DND-41 (cell line): Measurements from ENCODE around the gene GINS2.

Experiments
- ATAC-seq: fragments of 200-7000 bp; cut with Tn5 transposase; 3 replicates; pipeline ENCODE4 v1.9.1; 2021; ENCODE audit warnings: low read depth; ENCODE audit not compliant: insufficient read depth
- DNase-seq: peaks from one replicate; pipeline ENCODE4 v3.0.0-alpha.2; 2020
- H2AFZ ChIP-seq: 2 replicates; pipeline ENCODE4 v1.6.0; 2012; ENCODE audit warnings: low read depth, low read length
- H3K27ac ChIP-seq: 2 replicates; pipeline ENCODE4 v1.5.1; 2012; ENCODE audit warnings: low read length, inconsistent platforms
- H3K27me3 ChIP-seq: fragments of 200-600 bp; sonication (generic); 2 replicates; pipeline ENCODE4 v1.6.0; 2012; ENCODE audit warnings: low read length, mild to moderate bottlenecking, inconsistent platforms; ENCODE audit not compliant: insufficient read depth, poor library complexity
- H3K36me3 ChIP-seq: 2 replicates; pipeline ENCODE4 v1.5.1; 2012; ENCODE audit warnings: low read length, inconsistent platforms; ENCODE audit not compliant: insufficient read depth
- H3K4me1 ChIP-seq: 2 replicates; pipeline ENCODE4 v1.5.1; 2012; ENCODE audit warnings: mild to moderate bottlenecking, low read length; ENCODE audit not compliant: insufficient read depth
- H3K4me2 ChIP-seq: 2 replicates; pipeline ENCODE4 v1.6.0; 2012; ENCODE audit warnings: mild to moderate bottlenecking, moderate library complexity, low read length, inconsistent platforms; ENCODE audit not compliant: insufficient read depth
- H3K4me3 ChIP-seq, 2 experiments: fragments of 200-600 bp in 1 of 2; shearing (Covaris generic) in 1 of 2; 2 replicates each; pipeline ENCODE4 v1.5.1; 2012 to 2016; ENCODE audit warnings: inconsistent platforms in 2 of 2, low read length in 2 of 2, mild to moderate bottlenecking in 2 of 2, low read depth in 1 of 2, moderate library complexity in 1 of 2
- H3K79me2 ChIP-seq: 2 replicates; pipeline ENCODE4 v1.6.0; 2012; ENCODE audit warnings: low read length, inconsistent platforms; ENCODE audit not compliant: insufficient read depth
- H3K9ac ChIP-seq: 2 replicates; pipeline ENCODE4 v1.6.0; 2012; ENCODE audit warnings: low read depth, mild to moderate bottlenecking, inconsistent platforms, low read length, moderate library complexity
- H3K9me3 ChIP-seq: 2 replicates; pipeline ENCODE4 v1.5.1; 2012; ENCODE audit warnings: low read length, moderate library complexity, mild to moderate bottlenecking, inconsistent platforms; ENCODE audit not compliant: insufficient read depth, severe bottlenecking
- H4K20me1 ChIP-seq: 2 replicates; pipeline ENCODE4 v1.6.0; 2012; ENCODE audit warnings: low read length; ENCODE audit not compliant: insufficient read depth
- EZH2 ChIP-seq: IDR thresholded peaks from 3 replicates; pipeline ENCODE4 v1.6.1; 2012; ENCODE audit warnings: borderline replicate concordance, low read depth, mild to moderate bottlenecking, moderate library complexity, low read length, inconsistent platforms; ENCODE audit not compliant: severe bottlenecking
- TF ChIP-seq, protein P1 (sequence below): IDR thresholded peaks from 2 replicates; pipeline ENCODE4 v1.5.1; 2012; ENCODE audit warnings: borderline replicate concordance, low read length, moderate library complexity, mild to moderate bottlenecking; ENCODE audit not compliant: poor library complexity, severe bottlenecking; ENCODE audit errors: extremely low read depth

The GINS2 gene

DNA sequence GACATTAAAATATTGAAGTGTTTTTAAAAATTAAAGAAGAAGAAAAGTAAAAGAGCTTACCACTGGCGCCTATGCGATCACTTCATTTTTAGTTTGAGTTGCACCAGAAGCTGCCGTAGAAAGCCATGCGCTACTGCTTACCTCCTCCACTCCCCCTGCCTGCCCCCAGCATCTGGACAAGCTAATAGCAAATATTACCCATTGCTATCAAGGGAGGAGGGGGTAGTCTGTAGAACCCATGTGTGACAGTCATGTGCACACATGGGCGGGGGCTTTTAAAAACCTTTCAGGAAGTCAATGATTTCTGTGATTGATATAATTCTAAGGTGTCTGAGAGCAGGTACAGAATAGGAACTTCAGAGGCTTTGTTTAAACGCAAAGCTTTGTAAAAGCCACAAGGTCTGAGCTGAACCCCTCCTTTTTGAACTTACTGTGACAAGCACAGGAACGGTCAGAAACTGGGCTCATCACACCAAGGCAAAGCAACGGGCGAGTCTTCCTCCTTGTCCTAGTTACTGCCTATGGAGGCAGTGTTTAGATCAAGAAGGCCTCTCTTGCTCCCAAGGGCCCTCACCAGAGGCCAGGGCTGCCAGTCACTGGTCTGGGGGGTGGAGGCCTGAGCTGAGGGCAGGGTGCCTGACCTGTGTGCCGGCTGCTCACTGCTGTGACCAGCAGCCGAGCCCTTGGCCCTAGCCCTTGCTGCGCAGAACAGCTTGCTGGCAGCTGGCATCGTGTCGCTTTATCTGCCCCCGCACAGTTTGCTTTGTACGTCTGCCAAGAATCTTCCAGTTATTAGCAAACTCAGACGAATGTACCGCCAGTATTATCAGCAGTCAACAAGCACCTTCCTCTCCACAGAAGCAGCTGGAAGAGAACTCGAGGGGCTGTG, 15.0 kb downstream of the GINS2 start:
- H3K9ac ChIP-seq = no peak overlapping the region
- DNase-seq (no peak), ATAC-seq (no peak; the same call in 2 of the 3 replicates)
- H3K79me2 ChIP-seq = peaks cover 6% of the 10 kb centered on the region; the same call in 1 of the 2 replicates
- no peaks in the 10 kb centered on the region for H3K4me1 ChIP-seq
- H3K36me3 ChIP-seq = peaks cover 99% of the 10 kb centered on the region
- no peaks in the 10 kb centered on the region for H3K9me3 ChIP-seq
- H3K27ac ChIP-seq = no peak overlapping the region
- no peak overlapping the region for H3K4me2 ChIP-seq
- TF ChIP-seq, protein P1, sequence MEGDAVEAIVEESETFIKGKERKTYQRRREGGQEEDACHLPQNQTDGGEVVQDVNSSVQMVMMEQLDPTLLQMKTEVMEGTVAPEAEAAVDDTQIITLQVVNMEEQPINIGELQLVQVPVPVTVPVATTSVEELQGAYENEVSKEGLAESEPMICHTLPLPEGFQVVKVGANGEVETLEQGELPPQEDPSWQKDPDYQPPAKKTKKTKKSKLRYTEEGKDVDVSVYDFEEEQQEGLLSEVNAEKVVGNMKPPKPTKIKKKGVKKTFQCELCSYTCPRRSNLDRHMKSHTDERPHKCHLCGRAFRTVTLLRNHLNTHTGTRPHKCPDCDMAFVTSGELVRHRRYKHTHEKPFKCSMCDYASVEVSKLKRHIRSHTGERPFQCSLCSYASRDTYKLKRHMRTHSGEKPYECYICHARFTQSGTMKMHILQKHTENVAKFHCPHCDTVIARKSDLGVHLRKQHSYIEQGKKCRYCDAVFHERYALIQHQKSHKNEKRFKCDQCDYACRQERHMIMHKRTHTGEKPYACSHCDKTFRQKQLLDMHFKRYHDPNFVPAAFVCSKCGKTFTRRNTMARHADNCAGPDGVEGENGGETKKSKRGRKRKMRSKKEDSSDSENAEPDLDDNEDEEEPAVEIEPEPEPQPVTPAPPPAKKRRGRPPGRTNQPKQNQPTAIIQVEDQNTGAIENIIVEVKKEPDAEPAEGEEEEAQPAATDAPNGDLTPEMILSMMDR = no peak
- TF ChIP-seq EZH2 = no peak
- H4K20me1 ChIP-seq = peaks cover 40% of the 10 kb centered on the region
- no peaks in the 10 kb centered on the region for H3K27me3 ChIP-seq
- H3K4me3 ChIP-seq = no peak overlapping the region
- no peak overlapping the region for H2AFZ ChIP-seq

DNA sequence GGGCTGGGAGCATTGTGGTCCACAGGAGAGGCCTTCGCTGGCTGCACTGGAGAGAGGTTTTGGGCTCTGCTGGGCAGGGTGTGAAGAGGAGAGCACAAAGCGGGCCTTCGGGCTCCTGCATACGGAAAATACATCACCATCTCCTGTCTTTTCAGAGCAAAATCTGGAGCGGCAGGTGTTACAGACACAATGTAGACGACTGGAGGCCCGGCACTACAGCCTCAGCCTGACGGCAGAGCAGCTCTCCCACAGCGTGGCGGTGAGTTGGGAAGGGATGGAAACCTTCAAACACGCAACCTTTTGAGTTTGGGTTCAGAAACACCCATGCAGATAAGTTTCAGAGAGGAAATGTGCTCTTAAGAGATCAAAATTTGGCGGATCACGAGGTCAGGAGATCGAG, 17.9 kb downstream of the GINS2 start:
- Histone ChIP-seq H2AFZ (no peak overlapping the region), H3K4me2 (no peak overlapping the region), H3K9me3 (no peaks in the 10 kb centered on the region), H3K4me1 (no peaks in the 10 kb centered on the region), H3K9ac (no peak overlapping the region), H3K79me2 (peaks cover 9% of the 10 kb centered on the region; the same call in 1 of the 2 replicates), H3K27me3 (no peaks in the 10 kb centered on the region), H3K4me3 (no peak overlapping the region), H4K20me1 (peaks cover 47% of the 10 kb centered on the region), H3K27ac (no peak overlapping the region), H3K36me3 (peaks cover 98% of the 10 kb centered on the region)
- TF ChIP-seq, protein P1 = no peak
- TF ChIP-seq EZH2 = no peak
- no peak for DNase-seq
- no peak for ATAC-seq

DNA sequence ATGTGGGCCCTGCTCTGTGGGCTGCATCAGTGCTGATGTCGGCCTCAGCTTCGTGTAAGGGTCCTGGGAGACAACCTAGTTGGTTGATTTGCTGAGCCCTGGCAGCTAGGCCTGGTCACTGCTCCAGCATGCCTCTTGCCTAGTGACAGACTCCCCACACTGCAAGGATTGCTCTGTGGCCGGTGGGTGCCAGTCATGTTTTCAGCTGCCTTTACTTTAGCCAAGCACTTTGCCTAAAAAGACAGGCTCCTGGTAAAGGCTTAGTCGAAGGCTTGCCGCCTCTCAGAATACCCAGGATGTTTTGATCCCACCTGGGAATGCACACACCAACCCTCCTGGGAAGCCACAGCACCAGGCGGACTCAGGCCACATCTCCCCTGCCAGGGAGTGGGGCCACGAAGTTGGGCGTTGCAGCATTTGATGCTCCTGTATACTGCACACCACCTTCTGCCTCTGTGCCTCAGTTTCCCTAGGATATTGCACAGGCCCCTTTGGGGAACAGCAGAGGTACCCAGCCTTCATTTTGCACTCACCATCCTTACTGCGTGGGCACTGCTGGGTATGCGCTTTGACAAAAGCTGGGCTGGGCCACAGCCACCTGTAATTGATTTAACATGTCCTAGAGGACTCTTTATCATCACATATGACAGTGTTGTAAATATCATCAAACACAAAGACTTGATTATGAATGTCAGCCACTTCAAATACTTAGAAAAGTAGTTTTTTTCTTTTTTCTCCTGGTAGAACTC, 19.9 kb downstream of the GINS2 start:
- H3K27ac ChIP-seq = no peak overlapping the region
- H2AFZ ChIP-seq = no peak overlapping the region
- H3K9ac ChIP-seq = no peak overlapping the region
- peaks cover 56% of the 10 kb centered on the region for H4K20me1 ChIP-seq
- no peaks in the 10 kb centered on the region for H3K27me3 ChIP-seq
- H3K36me3 ChIP-seq = peaks cover 98% of the 10 kb centered on the region
- DNase-seq = no peak
- no peak overlapping the region for H3K4me3 ChIP-seq
- H3K4me1 ChIP-seq = no peaks in the 10 kb centered on the region
- peaks cover 9% of the 10 kb centered on the region; the same call in 1 of the 2 replicates for H3K79me2 ChIP-seq
- ATAC-seq = no peak; the same call in 2 of the 3 replicates
- H3K4me2 ChIP-seq = no peak overlapping the region
- TF ChIP-seq EZH2 = no peak
- TF ChIP-seq, protein P1 = no peak
- no peaks in the 10 kb centered on the region for H3K9me3 ChIP-seq
